HG03095 (cell line): ENCODE results near the gene NOD2.
A peak's percentile ranks its signal among the peaks of the same experiment; 100 is the strongest.

ENCODE experiments used
- ATAC-seq: cut with Tn5 transposase; IDR thresholded peaks from one replicate; pipeline ENCODE4 v1.9.1; 2021; ENCODE audit warnings: moderate library complexity; ENCODE audit not compliant: unreplicated experiment

NOD2 gene

GRCh38 chr16:50669741-50670140 lies 23.7 kb upstream of the NOD2 start:
- ATAC-seq: no peak

DNA sequence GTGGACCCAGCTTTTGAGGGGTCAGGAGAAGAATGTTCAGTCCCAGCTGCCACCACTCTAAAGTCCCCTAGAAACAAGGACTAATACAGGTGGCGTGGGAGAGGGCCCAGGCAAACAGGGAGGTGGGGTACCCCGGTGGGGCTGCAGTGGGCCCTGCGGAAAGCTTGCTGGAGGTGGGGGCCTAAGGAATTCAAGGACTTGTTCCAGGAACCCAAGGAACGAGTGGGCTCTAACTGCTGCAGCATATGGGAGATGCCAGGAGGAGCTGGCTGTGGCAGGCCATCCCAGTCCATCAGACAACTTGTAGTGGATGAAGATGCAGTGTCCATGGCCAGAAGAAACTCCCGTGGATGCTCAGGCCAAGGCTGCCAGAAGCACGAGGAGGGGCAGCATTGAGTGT lies 22.9 kb upstream of the NOD2 start:
- no peak for ATAC-seq

DNA sequence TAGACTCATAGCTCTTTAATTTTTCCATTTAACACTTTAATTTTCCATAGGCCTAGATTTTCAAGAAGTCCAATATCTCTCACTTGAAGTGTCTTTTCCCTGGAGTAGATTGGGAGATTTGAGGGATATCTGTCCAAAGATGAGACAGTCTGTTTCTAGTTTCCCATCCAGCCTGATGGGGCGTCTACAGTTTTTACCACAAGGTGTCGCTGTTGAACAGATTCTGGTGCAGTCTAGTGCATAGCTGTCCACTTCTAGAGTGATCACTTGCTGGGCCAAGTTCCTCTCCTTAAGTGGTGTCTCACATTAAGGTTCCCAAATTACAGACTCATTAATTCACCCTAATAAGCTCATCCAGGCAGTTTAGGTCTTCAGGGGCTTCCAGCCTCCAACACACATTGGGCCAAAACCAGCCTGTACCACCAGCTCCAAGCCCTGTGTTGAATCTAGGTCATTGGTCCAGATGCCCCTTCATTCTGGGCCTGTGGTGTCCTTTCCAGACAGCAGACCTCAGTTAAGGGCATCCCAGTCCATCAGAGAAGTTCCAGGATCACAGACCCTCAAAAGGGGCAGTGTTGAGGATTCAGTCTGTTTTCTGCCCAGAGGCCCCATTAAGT lies 21.7 kb upstream of the NOD2 start:
- no peak for ATAC-seq

DNA sequence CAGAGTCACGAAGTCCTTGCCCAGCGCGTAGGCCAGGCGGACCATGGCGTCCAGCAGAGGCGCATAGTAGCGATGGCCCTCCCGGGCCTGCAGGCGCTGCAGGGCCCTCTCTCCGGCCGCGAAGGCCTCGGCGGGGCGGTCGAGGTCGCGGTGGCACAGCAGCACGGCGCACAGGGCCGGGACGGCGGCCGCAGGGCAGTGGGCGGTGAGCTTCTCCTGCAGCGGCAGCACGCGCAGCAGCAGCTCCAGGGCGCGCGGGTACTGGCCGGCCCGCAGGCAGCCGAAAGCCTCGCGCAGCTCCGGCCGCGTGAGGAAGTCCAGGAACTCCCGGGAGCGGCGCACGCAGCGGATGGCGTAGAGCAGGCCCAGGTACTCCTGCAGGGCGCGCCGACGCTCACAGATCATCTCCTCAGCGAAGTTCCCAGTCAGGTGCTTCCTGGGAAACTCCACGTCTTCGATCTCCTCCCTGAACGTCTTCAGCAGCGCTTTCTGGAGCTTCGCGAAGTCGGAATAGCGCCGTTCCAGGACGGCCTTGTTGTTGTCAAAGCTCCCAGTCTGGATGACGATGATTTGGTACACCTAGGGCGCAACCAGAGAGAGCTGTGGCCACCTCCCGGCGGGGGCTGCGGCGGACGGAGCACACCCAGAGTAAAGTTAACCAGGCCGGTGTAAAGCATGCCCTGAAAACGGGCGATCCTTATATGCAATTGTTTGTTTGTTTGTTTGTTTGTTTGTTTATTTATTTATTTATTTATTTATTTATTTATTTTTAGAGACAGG lies 19.7 kb upstream of the NOD2 start:
- no peak for ATAC-seq

DNA sequence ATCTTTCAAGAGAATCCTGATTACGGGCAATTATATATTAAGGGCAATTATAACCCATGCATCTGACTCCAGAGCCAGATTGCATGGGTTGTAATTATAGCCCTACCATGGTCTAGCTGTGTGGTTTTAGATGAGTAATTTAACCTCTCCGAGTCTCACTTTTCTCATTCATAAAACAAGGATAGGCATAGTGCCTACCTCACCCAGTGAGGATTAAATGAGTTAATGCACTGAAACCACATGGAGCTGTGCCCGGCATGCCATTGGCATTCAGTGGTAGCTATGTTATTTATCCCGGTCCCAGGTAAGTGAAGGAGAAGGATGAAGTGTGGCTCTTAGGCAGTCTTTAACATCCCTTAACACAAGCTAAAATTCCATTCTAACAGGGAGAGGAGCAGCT lies 18.6 kb upstream of the NOD2 start:
- ATAC-seq: no peak

- ATAC-seq: no peak
Observed at GRCh38 chr16:50675686-50676610, 17.5 kb upstream of the NOD2 start.

GRCh38 chr16:50676684-50677225 lies 16.7 kb upstream of the NOD2 start:
- ATAC-seq: no peak

GRCh38 chr16:50677351-50677750 lies 16.1 kb upstream of the NOD2 start:
- ATAC-seq: no peak

DNA sequence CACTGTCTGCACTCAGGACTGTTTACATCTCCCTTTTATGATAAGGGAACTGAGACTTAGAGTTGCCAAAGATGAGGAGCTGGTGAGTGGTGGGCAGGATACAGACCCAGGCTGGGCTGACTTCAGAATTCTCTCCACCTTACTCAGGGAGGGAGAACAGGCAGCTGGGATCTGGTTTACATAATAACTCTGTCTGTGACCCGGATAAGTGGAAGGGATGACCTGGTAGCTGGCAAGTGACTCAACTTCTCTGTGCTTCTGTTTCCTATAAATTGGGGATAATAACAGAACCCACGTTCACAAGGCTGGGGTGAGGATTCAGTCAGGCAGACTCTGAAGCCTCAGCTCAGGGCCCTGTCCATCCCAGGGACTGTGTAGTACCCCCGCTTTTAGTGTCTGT lies 14.9 kb upstream of the NOD2 start:
- no peak for ATAC-seq

- no peak for ATAC-seq
Observed at GRCh38 chr16:50679266-50679665, 14.1 kb upstream of the NOD2 start.

DNA sequence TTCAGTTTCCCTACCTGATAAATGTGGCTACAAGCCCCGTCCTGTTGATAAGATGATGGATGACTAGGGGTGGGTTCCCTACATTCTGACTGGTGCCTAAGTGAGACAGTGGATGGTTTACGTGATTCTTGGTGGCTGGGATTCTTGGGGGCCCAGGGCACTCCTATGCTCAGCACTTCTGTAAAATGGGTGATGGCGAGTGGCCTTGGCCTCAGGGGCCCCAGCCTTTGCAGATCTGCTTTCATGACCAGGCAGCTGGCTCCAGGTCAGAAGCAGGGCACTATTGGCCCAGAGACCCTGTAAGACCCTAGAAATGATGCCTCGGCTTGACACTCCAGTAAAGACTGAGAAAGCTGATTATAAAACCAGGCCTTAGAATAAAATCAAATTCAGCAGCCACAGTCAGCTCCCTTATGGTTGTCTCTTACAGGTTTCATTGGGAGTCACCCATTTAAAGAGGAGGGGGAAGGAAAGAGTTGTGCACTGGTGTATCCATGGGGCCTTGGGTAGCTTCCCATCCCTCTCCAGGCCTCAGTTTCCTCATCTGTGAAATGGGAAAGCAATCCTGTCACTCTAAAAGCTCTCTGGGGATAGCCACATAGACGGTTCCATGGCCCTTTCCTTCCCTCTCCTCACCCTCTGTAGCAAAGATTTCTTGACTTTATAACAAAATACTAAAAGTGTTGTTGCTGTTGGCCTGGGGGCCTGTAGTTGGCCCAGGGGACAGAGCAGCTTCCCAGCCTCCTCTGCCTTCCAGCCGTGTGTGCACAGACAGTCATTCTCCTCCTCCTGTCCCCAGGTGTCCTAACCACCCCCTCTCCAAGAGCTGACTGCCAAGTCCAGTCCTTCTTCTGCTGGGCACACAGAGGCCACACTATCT lies 13.5 kb upstream of the NOD2 start:
- no peak for ATAC-seq

- no peak for ATAC-seq
Observed at GRCh38 chr16:50680556-50680893, 12.9 kb upstream of the NOD2 start.

DNA sequence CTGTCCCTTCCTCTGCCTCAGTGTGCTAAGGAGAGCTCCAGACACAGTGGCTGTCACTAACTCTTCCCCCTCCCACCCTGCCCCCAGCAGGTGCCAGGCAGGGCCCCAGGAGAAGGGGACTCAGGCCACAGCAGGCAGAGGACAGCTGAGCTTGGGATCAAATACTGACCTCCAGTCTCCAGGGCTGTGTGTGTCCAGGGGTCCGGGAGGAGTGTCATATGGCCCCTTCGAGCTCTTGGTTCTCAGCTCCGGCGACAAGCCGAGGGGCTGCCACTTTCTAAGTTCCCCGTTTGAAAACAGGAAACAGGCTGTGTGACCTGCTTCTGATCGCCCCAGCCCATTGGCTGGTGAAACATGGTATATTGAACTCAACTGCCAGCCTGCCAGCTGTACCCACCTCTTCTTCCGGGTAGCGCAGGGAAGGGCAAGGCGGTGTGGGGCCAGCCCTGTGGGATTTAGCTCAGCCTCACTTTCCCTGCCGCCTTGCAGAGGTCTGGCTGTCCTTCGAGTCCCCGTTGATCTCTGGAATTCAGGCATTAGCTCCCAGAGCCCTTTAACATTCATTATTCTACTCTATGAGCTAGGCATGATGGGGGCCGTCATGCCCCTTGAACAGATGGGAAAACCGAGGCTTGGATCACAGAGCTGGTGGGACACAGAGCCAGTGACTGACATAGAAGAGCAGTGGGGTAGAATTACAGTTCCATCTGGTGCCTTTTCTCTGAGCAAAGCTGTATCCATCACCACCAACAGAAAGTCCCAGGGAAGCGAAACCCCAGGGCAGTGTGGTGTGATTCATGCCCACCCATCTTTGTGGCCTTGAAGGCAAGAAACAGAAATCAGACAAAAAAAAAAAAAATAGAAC lies 12.2 kb upstream of the NOD2 start, which contains the start of gene SNX20:
Gene SNX20, minus strand, starts transcription at position 292 of the 865 bp plus-strand sequence. CDS start 3,786 bp downstream, outside the sequence.
- peak; percentile 35 for ATAC-seq

DNA sequence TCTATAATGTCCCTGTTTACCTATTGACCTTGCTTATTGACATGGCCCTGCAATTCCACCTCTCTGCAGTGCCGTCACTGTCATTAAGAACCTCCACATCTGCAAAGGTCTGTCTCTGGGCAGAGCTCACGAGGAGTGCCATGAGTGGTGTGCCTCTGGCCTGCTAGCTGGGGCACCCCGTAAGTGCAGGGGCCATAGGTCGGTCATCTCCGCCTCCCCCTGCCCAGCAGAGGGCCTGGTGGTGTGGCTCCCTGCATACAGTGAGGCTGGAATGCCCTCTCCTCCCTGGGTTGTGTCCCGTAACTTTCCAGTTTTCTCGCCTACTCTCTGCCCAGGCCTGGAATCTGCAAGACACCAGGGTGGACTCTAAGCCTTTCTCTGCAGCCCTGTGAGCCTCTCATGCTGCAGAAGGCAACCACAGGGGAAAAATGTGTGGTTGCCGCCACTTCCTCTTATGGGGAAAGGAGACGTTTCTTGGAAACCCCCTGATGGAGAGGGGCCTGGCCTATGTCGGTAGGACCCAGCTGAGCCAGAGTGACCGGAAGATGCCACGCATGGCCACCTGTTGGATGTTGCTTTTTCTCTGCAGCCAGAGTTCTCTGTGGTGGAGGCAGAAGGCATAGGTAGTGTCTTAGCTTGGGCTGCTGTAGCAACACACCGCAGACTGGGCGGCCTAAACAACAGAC lies 9.6 kb upstream of the NOD2 start:
- ATAC-seq: peak; percentile 77

DNA sequence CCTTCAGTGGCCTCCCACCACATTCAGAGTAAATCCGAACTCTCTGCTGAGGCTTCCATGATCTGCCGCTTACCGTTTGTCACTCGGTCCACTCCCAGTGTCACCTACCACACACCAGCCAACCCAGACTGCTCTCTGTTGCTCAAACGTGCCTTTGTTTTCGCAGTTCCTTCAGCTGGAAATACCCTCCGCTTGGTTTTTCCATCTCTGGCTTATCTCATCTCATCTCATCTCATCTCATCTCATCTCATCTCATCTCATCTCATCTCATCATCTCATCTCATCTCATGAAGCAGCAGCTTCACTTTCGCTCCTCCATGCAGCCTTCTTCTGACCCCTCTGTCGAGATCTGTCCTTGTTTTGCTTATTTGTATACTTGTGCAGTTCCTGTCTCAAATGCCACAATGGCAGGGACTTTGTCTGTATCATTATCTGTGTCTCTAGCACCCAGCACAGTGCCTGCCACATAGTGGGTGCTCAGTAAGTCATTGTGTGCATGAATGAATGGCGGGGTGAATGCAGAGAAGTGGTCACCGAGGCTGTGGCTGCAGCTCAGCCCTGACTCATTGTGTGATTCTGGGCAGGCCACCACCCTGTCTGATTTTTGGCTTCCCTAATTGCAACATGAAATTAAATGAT lies 8.5 kb upstream of the NOD2 start:
- ATAC-seq: no peak

DNA sequence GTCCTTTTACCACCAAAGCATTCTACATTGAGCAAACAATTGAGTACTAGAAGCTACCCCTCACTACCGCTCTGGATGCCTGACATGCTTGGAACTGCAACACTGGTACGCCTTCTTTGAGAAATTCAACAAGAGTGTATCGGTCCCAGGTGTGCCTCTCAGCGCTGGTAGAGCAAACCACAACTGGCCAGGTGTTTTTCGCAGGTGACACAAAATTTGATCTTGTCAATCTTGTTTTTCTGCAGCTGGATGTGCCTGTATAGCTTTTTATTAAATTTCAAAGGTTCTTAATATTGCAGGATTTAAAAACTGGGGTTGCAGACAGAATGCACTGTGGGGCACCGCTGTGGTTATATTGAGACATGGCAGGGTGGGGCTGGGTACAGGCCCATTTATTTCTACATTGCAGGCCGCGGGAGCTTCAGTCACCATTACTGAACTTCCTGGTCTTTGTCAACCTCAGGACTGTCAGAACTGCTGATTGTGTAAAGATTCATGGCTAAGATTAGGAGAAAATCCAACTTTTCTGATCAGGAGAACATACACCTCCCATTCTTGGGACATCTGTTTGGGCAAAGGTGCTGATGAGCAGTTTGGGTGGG lies 7.8 kb upstream of the NOD2 start:
- ATAC-seq: no peak

GRCh38 chr16:50688083-50688482 lies 5.3 kb upstream of the NOD2 start:
- ATAC-seq: no peak

- ATAC-seq: no peak
Observed at GRCh38 chr16:50688867-50689266, 4.5 kb upstream of the NOD2 start.
